ENCODE results near the gene PTPRM. TPM values are rescaled to one million over a fixed set of nuclear protein-coding genes. Genes with fewer than 3 reads are reported as not detected.

The PTPRM gene
- total RNA-seq, 1 experiment from 2014 or later, result 14.5 TPM

- TF ChIP-seq, protein P1, sequence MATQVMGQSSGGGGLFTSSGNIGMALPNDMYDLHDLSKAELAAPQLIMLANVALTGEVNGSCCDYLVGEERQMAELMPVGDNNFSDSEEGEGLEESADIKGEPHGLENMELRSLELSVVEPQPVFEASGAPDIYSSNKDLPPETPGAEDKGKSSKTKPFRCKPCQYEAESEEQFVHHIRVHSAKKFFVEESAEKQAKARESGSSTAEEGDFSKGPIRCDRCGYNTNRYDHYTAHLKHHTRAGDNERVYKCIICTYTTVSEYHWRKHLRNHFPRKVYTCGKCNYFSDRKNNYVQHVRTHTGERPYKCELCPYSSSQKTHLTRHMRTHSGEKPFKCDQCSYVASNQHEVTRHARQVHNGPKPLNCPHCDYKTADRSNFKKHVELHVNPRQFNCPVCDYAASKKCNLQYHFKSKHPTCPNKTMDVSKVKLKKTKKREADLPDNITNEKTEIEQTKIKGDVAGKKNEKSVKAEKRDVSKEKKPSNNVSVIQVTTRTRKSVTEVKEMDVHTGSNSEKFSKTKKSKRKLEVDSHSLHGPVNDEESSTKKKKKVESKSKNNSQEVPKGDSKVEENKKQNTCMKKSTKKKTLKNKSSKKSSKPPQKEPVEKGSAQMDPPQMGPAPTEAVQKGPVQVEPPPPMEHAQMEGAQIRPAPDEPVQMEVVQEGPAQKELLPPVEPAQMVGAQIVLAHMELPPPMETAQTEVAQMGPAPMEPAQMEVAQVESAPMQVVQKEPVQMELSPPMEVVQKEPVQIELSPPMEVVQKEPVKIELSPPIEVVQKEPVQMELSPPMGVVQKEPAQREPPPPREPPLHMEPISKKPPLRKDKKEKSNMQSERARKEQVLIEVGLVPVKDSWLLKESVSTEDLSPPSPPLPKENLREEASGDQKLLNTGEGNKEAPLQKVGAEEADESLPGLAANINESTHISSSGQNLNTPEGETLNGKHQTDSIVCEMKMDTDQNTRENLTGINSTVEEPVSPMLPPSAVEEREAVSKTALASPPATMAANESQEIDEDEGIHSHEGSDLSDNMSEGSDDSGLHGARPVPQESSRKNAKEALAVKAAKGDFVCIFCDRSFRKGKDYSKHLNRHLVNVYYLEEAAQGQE (IDR thresholded peaks at IDR 0.05; ENCODE audit: low read depth), result no peak
- TF ChIP-seq ZFX (IDR thresholded peaks at IDR 0.05), result no peak
These were observed 806.4 kb downstream of the PTPRM start (continued) for GRCh38 chr18:8373486-8373885.

DNA sequence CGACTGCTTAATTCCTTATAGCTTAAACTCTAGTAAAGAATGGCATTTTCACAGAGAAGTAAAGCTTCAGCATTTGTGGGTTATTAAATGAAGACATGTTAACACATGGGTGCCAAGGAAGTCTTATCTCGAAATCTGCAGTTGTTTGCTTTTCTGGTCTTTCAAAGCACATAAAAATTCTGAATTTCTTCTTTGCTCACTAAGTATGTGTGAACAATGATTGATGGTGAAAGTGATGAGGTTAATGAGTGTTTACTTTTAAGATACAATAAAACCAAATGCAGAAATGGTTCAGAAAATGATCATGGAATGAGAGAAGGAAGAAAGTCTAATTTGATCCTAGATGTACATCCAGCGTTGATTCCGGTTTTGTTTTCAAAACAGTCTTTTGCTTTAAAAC, 807.6 kb downstream of the PTPRM start:
- TF ChIP-seq RAD21 (IDR thresholded peaks at IDR 0.05; ENCODE audit: low read depth) (no peak), ZFX (IDR thresholded peaks at IDR 0.05) (no peak), EZH2 (IDR thresholded peaks at IDR 0.05) (no peak), ELF1 (IDR thresholded peaks at IDR 0.05; ENCODE audit: borderline replicate concordance, low read depth) (no peak), EGR1 (IDR thresholded peaks at IDR 0.05; ENCODE audit: low read depth) (no peak), POLR2AphosphoS5 (IDR thresholded peaks at IDR 0.05; ENCODE audit: low read depth, low read length) (no peak), SRF (IDR thresholded peaks at IDR 0.05; ENCODE audit: low read depth) (no peak), CEBPB (IDR thresholded peaks at IDR 0.05; ENCODE audit: low read depth) (no peak), POLR2A (IDR thresholded peaks at IDR 0.05; ENCODE audit: borderline replicate concordance, extremely low read depth, insufficient read depth, insufficient read length) (no peak), CBX3 (IDR thresholded peaks at IDR 0.05; ENCODE audit: low read depth) (no peak), JUND (IDR thresholded peaks at IDR 0.05) (no peak)
- TF ChIP-seq, protein P2, sequence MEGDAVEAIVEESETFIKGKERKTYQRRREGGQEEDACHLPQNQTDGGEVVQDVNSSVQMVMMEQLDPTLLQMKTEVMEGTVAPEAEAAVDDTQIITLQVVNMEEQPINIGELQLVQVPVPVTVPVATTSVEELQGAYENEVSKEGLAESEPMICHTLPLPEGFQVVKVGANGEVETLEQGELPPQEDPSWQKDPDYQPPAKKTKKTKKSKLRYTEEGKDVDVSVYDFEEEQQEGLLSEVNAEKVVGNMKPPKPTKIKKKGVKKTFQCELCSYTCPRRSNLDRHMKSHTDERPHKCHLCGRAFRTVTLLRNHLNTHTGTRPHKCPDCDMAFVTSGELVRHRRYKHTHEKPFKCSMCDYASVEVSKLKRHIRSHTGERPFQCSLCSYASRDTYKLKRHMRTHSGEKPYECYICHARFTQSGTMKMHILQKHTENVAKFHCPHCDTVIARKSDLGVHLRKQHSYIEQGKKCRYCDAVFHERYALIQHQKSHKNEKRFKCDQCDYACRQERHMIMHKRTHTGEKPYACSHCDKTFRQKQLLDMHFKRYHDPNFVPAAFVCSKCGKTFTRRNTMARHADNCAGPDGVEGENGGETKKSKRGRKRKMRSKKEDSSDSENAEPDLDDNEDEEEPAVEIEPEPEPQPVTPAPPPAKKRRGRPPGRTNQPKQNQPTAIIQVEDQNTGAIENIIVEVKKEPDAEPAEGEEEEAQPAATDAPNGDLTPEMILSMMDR (IDR thresholded peaks at IDR 0.05 in 2 of 3, conservative IDR thresholded peaks at IDR 0.05 in 1 of 3; ENCODE audit: borderline replicate concordance in 1 of 3, insufficient read depth in 1 of 3, low read depth in 2 of 3, low read length in 2 of 3), result no peak
- TF ChIP-seq, protein P1 (IDR thresholded peaks at IDR 0.05; ENCODE audit: low read depth), result no peak
- Histone ChIP-seq H4K20me1 (ENCODE audit: insufficient read depth) (no peaks in the 10 kb centered on the region), H3K27ac (ENCODE audit: low read depth, low read length) (no peak overlapping the region), H3K9me2 (ENCODE audit: insufficient read depth) (no peaks in the 10 kb centered on the region), H3K36me3 (ENCODE audit: control insufficient read depth in 1 of 2, insufficient read depth in 2 of 2, low read length in 2 of 2) (no peaks in the 10 kb centered on the region), H3K27me3 (ENCODE audit: insufficient read depth, low read length) (no peaks in the 10 kb centered on the region), H3K9ac (ENCODE audit: low read length) (no peak overlapping the region), H3K79me2 (ENCODE audit: insufficient read depth, low read length) (no peaks in the 10 kb centered on the region), H3K4me1 (ENCODE audit: control insufficient read depth in 1 of 2, insufficient read depth in 2 of 2, low read length in 2 of 2) (no peaks in the 10 kb centered on the region), H3K4me2 (ENCODE audit: low read length) (no peak overlapping the region), H3K9me3 (ENCODE audit: control insufficient read depth in 1 of 2, insufficient read depth in 1 of 2, low read depth in 1 of 2, low read length in 2 of 2) (no peaks in the 10 kb centered on the region), H3K4me3 (replicated peaks in 1 of 2; ENCODE audit: low read depth in 1 of 2, low read length in 2 of 2) (no peak overlapping the region), H2AFZ (ENCODE audit: low read depth, low read length, poor library complexity, severe bottlenecking) (no peak overlapping the region)
- no peak for ATAC-seq
- RAD21 ChIA-PET (ENCODE audit: low non-redundant PET in 1 of 2, low total read pairs in 2 of 2, uncharacterized antibody in 2 of 2, unreplicated experiment in 2 of 2), result no interaction called here
- no TSS peak for BruUV-seq (replicated peaks)
- CTCF ChIA-PET, result no interaction called here
- POLR2A ChIA-PET, result no interaction called here
- no peak for DNase-seq (ENCODE audit: low read depth, low spot score)
- intact Hi-C loops (cut with micrococcal nuclease), result no loop called here

All from HCT116 (cell line).